DMS79 treated with DMSO at 0.1 percent for 48 hours (cell line): Measurements from ENCODE around the gene MCU.
"Not testable (repeated sequence)": the region's sequence is repeated elsewhere in the genome, so short reads cannot be mapped to it uniquely, and the experiment has no call there.

ENCODE experiments used
- DNase-seq: peaks from one replicate; lab custom pipeline; 2025; lab: John Stamatoyannopoulos, UW

The MCU gene

GRCh38 chr10:72691863-72692743, at the start of gene MCU:
Gene MCU (plus strand): TSS chr10:72692143. CDS start chr10:72692152, 9 bp downstream.
- peak; percentile 75 for DNase-seq

- DNase-seq, result no peak
Observed at GRCh38 chr10:72642318-72642717, 49.6 kb upstream of the MCU start.

- no peak for DNase-seq
Observed at GRCh38 chr10:72645263-72645858, 46.6 kb upstream of the MCU start.

- DNase-seq, result not testable (repeated sequence)
Observed at GRCh38 chr10:72646971-72647370, 45.0 kb upstream of the MCU start.

GRCh38 chr10:72648301-72648700, 43.6 kb upstream of the MCU start:
- no peak for DNase-seq

- no peak for DNase-seq
Observed at GRCh38 chr10:72649291-72649690, 42.7 kb upstream of the MCU start.

GRCh38 chr10:72653383-72654096, 38.4 kb upstream of the MCU start:
- DNase-seq, result no peak

- no peak for DNase-seq
Observed at GRCh38 chr10:72654720-72655119, 37.2 kb upstream of the MCU start.

- no peak for DNase-seq
Observed at GRCh38 chr10:72658696-72659400, 33.1 kb upstream of the MCU start.

GRCh38 chr10:72659694-72660093, 32.2 kb upstream of the MCU start:
- DNase-seq, result no peak

GRCh38 chr10:72660220-72660619, 31.7 kb upstream of the MCU start:
- DNase-seq, result no peak

- DNase-seq, result no peak
Observed at GRCh38 chr10:72661431-72661830, 30.5 kb upstream of the MCU start.

- no peak for DNase-seq
Observed at GRCh38 chr10:72663971-72664370, 28.0 kb upstream of the MCU start.

- no peak for DNase-seq
Observed at GRCh38 chr10:72665925-72666324, 26.0 kb upstream of the MCU start.

- no peak for DNase-seq
Observed at GRCh38 chr10:72667207-72667864, 24.6 kb upstream of the MCU start.

GRCh38 chr10:72673280-72673679, 18.7 kb upstream of the MCU start:
- DNase-seq, result no peak

- not testable (repeated sequence) for DNase-seq
Observed at GRCh38 chr10:72674174-72674573, 17.8 kb upstream of the MCU start.

- no peak for DNase-seq
Observed at GRCh38 chr10:72679838-72680241, 12.1 kb upstream of the MCU start.

GRCh38 chr10:72682638-72683037, 9.3 kb upstream of the MCU start:
- DNase-seq, result no peak

GRCh38 chr10:72685264-72685921, 6.5 kb upstream of the MCU start:
- no peak for DNase-seq

GRCh38 chr10:72686430-72686829, 5.5 kb upstream of the MCU start:
- not testable (repeated sequence) for DNase-seq
